ENCODE results near the gene IRF8.

The IRF8 gene

GRCh38 chr16:85860413-85861094 lies 38.4 kb upstream of the IRF8 start:
- no peak overlapping the region for H3K4me3 ChIP-seq (ENCODE audit: low read length)
- no peak for TF ChIP-seq CTCF (IDR thresholded peaks at IDR 0.05; ENCODE audit: insufficient read depth, low read depth, low read length, missing control alignments)
- no peak for DNase-seq (ENCODE audit: low read depth)

- no peak for TF ChIP-seq CTCF (IDR thresholded peaks at IDR 0.05; ENCODE audit: insufficient read depth, low read depth, low read length, missing control alignments)
- H3K4me3 ChIP-seq (ENCODE audit: low read length) = no peak overlapping the region
- no peak for DNase-seq (ENCODE audit: low read depth)
These were observed 37.7 kb upstream of the IRF8 start for GRCh38 chr16:85861095-85861825.

- no peak for TF ChIP-seq CTCF (IDR thresholded peaks at IDR 0.05; ENCODE audit: insufficient read depth, low read depth, low read length, missing control alignments)
- no peak overlapping the region for H3K4me3 ChIP-seq (ENCODE audit: low read length)
- no peak for DNase-seq (ENCODE audit: low read depth)
These were observed 36.2 kb upstream of the IRF8 start for GRCh38 chr16:85862476-85863383.

- no peak for TF ChIP-seq CTCF (IDR thresholded peaks at IDR 0.05; ENCODE audit: insufficient read depth, low read depth, low read length, missing control alignments)
- no peak overlapping the region for H3K4me3 ChIP-seq (ENCODE audit: low read length)
- no peak for DNase-seq (ENCODE audit: low read depth)
These were observed 35.6 kb upstream of the IRF8 start for GRCh38 chr16:85863384-85863774.

GRCh38 chr16:85864965-85865364 lies 34.0 kb upstream of the IRF8 start:
- no peak for DNase-seq (ENCODE audit: low read depth)
- TF ChIP-seq CTCF (IDR thresholded peaks at IDR 0.05; ENCODE audit: insufficient read depth, low read depth, low read length, missing control alignments) = no peak
- no peak overlapping the region for H3K4me3 ChIP-seq (ENCODE audit: low read length)

GRCh38 chr16:85867189-85867588 lies 31.8 kb upstream of the IRF8 start:
- TF ChIP-seq CTCF (IDR thresholded peaks at IDR 0.05; ENCODE audit: insufficient read depth, low read depth, low read length, missing control alignments) = no peak
- no peak for DNase-seq (ENCODE audit: low read depth)

More at GRCh38 chr16:85867189-85867588, 31.8 kb upstream of the IRF8 start:
- no peak overlapping the region for H3K4me3 ChIP-seq (ENCODE audit: low read length)
